Dermis blood vessel endothelial cell (primary cell): ENCODE measurements around the gene LRRC73. TPM values are rescaled to one million over a fixed set of nuclear protein-coding genes. Genes with fewer than 3 reads are reported as not detected.
"Not testable (repeated sequence)": the region's sequence is repeated elsewhere in the genome, so short reads cannot be mapped to it uniquely, and the experiment has no call there.

Experiments
- DNase-seq: peaks from one replicate; pipeline ENCODE4 v3.0.0; 2010
- total RNA-seq: library from RNA; depleted of rRNA; stranded (reverse); fragments of >200 nt; gene quantifications from 2 replicates; pipeline ENCODE4 v1.2.3, GENCODE V29; 2014

The LRRC73 gene
- total RNA-seq, 1 donor from 2014 or later = 0.17 TPM

- DNase-seq = peak; percentile 58
These were observed 18.1 kb downstream of the LRRC73 start for GRCh38 chr6:43491750-43492661.

DNA sequence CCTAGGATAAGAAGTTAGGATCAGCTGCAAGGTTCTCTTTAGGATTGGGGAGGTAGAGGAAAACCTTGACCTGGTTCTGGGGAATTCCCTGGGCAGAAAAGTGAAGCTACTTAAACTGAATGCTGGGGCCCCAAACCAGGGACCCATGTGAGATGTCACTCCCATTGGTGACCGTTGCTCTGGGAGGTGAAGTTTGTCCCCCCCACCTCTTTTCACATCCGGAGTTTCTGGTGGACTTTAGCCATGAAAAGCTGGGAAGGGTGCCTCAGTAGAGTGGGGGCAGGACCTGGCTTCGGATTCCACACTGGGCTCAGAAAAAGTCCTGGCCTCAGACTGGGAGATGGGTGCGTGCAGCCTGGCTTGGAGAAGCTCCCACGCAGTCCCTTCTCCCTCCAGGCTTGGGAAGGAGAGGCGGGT, 19.6 kb downstream of the LRRC73 start:
- DNase-seq = no peak

- DNase-seq = no peak
These were observed 20.7 kb downstream of the LRRC73 start for GRCh38 chr6:43489277-43490072.

- DNase-seq = no peak
These were observed 21.4 kb downstream of the LRRC73 start for GRCh38 chr6:43488667-43489276.

- DNase-seq = no peak
These were observed 28.4 kb downstream of the LRRC73 start for GRCh38 chr6:43481591-43482236.

DNA sequence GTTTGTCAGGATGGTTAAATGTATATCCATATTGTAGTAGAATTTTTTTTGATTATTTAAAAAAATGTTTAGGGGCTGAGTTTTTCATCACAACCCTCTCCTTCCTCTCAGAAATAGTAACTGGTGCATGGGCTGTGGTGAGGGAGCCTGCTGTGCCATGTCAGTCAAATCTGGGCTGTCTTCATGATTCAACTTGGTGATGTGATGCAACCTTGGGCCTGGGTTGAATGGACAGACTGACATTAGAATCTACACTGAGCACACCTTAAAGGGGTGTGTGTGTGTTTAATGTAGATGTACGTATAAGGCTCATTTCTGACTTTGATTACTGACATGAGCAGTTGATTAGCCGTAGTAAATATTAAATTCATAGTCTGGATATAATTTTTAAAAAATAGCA, 29.1 kb downstream of the LRRC73 start:
- DNase-seq = no peak

- no peak for DNase-seq
These were observed 32.2 kb downstream of the LRRC73 start for GRCh38 chr6:43478008-43478372.

DNA sequence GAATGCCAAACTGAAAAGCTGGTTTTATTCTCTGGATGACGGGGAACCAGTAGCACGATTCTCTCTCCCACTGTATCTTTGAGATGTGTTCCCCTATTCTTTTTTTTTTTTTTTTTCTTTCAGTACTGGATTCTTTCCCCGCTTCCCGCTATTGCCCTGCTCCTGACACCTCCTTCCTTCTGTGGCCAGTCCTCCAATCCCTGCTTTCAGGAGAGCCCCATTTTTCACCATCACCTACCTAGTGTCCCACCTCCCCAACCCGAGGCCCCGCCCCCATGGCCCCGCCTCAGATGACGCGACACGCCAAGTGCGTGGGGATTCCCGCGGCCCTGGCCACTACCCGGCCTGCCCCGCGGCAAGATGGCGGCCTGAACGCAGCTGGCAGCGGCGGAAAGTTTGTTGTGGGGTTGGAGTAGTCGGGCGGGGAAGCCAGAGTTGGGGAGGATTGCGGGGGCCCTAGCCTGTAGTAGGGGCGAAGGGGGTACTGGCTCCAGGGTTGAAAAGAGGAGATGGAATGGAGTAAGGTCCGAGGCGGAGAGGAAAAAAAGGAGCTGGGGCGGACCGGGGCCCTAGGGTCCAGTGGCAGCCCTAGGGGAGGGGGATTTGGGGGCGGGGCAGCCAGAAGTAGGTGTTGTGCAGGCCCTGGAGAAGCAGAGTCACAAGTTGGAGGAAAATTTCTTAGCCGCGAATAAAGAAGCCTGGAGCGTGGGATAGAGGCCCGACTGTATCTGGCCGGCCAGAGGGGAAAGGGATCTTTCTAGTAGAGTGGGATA, 32.7 kb downstream of the LRRC73 start, which contains the start of gene TJAP1:
Gene TJAP1, plus strand, starts transcription at position 336 of the 773 bp plus-strand sequence. CDS start 21,432 bp downstream, outside the sequence.
- DNase-seq = peak; percentile 90

DNA sequence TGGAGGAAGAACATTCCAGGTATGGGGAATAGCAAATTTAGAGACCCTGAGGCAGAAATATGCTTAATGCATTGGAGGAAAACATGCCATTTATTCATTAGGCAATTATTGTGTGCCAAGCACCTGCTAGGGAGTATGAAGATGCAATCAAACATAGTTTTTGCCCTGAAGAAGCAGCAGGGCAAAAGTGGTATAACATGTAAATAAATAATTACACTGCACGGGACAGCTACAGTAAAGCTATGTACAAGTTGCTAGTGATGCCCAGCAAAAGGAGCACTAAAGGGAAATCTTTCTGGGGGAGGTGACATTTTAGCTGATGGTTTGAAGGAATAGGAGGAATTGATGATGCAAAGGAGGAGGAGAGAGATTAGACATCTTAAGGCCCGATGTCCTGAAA, 33.4 kb downstream of the LRRC73 start:
- no peak for DNase-seq

- no peak for DNase-seq
These were observed 34.6 kb downstream of the LRRC73 start for GRCh38 chr6:43475516-43475915.

DNA sequence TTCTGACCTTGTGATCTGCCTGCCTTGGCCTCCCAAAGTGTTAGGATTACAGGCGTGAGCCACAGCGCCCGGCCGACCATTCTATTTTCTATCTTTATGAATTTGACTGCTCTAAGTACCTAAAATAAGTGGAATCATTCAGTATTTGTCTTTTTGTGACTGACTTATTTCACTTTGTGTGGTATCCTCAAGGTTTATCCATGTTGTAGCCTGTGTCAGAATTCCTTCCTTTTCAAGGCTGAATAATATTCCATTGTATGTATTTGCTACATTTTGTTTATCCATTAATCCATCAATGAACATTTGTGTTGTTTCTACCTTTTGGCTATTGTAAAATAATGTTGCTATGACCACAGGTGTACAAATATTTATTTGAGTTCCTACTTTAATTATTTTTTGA, 37.6 kb downstream of the LRRC73 start:
- DNase-seq = no peak

DNA sequence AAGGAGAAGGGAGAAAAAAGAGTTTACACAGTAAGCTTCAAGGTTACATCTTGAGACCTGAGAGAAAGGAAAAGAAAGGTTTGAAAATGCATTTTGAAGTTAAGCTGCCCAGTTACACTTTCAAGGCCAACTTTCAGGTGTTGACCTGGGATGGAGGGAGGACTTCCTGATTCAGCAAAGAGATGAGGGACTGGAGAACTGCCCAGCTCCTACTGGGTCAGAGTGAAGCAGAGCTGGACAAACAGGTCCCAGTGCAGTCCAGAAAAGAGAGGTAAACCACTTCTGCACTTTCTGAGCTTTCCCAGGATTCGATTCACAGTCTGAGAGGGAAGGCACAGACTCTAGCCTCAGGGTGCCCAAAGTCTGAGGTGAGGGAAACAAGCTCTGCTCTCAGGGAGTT, 38.7 kb downstream of the LRRC73 start:
- no peak for DNase-seq

DNA sequence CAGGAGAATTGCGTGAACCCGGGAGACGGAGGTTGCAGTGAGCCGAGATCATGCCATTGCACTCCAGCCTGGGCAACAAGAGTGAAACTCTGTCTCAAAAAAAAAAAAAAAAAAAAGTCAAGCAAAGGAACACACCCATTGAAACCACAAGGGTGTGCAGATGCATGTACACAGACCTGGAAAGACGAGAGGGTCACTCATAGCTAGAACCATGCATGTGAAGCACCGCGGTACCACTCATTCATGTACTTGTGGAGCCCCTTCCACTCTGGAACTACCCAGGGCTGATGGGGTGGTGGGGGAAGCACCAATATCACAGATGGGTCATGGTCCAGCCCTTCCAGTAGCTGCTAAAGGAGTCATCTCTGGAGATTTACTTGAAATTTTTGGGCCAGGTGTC, 40.2 kb downstream of the LRRC73 start:
- DNase-seq = no peak

GRCh38 chr6:43468748-43469681, 41.1 kb downstream of the LRRC73 start:
- DNase-seq = no peak

GRCh38 chr6:43468240-43468639, 41.9 kb downstream of the LRRC73 start:
- no peak for DNase-seq

DNA sequence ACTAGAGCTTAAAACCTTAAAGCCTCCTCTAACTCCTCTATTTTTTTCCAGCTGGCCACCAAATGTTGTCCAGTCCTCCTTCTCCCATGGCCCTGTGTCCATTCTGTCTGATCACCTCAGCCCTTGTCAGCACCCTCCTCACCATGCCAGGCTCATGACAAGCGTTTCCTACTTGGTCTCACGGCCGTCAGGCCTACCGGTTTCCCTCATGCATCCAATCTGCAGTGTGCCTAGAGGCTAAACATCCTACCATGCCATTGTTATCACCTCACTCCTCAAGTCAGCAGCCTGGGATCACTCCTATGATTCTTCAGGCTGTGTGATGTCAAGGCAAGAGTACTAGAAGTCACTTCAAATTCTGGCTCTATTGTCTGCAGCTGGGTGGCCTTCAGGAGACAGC, 42.4 kb downstream of the LRRC73 start:
- no peak for DNase-seq

DNA sequence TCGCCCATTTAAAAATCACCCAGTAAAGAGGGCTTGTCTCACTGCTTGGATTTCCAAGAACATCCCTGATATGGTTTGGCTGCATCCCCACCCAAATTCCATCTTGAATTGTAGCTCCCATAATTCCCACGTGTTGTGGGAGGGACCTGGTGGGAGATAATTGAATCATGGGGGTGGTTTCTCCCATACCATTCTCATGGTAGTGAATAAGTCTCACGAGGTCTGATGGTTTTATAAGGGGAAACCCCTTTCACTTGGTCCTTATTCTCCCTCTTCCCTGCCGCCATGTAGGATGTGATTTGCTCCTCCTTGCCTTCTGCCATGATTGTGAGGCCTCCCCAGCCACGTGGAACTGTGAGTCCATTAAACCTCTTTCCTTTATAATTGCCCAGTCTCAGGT, 42.9 kb downstream of the LRRC73 start:
- DNase-seq = not testable (repeated sequence)

DNA sequence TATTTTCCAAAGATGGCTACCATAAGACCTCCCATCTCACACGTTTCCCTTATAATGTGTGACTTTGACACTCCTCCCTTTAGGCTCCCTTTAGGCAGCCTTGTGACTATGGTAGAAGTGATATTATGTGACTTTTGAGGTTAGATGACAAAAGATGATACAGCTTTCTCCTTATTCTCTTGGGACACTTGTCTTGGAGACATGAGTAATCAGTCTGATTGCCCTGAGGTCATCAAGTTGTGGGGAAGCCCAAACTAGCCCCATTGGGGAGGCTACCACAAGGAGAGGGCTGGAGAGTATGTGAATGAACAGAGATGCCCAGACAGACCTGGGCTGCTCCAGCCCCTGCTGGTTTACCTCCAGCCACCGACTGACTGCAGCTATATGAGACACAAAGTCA, 44.2 kb downstream of the LRRC73 start:
- no peak for DNase-seq

DNA sequence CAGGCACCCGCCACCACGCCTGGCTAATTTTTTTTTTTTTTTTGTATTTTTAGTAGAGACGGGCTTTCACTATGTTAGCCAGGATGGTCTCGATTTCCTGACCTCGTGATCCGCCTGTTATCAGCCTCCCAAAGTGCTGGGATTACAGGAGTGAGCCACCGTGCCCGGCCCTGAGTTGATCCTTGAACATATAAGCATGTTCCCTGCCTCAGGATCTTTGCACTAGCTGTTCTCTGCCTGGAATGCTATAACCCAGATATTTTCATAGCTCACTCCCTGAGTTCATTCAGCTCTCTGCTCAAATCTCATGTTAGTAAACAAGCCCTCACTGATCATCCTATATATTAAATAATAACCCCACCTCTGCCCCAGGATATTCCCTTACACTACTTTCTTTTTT, 45.8 kb downstream of the LRRC73 start:
- DNase-seq = no peak

- DNase-seq = no peak
These were observed 48.2 kb downstream of the LRRC73 start for GRCh38 chr6:43461936-43462335.

GRCh38 chr6:43460032-43460431, 50.1 kb downstream of the LRRC73 start:
- DNase-seq = no peak
